Stimulated activated naive CD8-positive, alpha-beta T cell treated with anti-CD3 and anti-CD28 coated beads, Interleukin-15, Interleukin-2, amounts not matched to agents 100 U/mL and 50 U/mL, for 24 hours (primary cell): ENCODE results near the gene CFAP74.
A peak's percentile ranks its signal among the peaks of the same experiment; 100 is the strongest.

Source experiments
- ATAC-seq: fragments of 150-1000 bp; cut with Tn5 transposase; one replicate; pipeline ENCODE4 v1.10.0; 2021
- DNase-seq: peaks from one replicate; pipeline ENCODE4 v3.0.0; 2021

CFAP74 gene

GRCh38 chr1:1967879-1968278 is 35.7 kb downstream of the CFAP74 start:
- ATAC-seq: no peak
- DNase-seq: no peak

GRCh38 chr1:1967151-1967550 is 36.4 kb downstream of the CFAP74 start:
- no peak for ATAC-seq
- DNase-seq: no peak

DNA sequence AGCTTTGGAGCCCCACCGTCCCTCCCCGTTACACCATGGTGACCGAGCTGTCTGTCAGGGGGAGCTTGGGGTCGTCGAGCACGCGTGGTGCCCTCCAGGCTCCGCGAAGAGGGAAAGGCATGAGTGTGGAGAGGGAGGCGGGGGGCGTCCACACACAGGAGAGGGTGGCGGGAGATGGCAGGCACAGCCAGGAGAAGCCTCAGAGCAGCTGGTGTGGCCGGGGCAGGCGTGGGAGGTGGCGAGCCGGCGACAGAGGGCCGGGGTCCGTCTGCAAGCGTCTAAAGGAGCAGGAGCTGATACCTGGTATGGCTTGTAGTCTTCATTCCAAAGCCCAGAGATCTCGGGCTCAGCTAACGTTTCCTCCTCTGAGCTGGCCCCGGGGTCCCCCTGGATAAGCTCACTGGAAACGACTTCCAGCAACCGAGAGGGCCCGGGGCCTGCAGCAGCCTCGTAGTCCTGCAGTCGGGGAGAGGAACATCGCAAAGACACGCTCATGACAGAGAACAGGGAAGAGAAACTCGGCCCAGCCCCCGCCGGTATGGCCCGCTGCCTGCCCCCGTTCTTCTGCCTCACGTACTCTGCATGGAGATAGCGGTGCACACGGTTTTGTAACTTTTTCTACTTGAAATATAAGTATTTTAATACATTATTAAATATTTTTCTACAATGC is 37.4 kb downstream of the CFAP74 start:
- DNase-seq: no peak
- no peak for ATAC-seq

DNA sequence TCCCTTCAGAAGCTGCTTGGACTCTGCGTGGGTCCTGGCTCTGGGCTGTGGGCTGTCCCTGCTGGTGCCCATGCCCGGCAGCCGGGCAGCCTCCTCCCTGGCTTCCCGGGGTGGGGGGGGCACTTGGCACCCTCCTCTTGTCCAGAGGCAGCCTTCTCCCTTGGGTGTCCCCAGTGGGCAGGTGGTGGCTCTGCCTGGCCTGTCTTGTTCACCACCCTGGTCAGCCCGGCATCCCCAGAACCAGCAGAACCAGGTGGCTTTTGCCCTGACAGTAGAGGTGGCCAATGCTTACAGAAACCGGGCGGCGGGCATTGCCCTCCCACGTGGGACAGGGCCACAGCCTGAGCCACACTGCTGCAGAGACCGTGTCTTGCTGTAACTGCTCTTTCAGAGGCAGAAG is 38.0 kb downstream of the CFAP74 start:
- DNase-seq (no peak), ATAC-seq (no peak)

GRCh38 chr1:1964811-1965210 is 38.8 kb downstream of the CFAP74 start:
- DNase-seq (no peak), ATAC-seq (no peak)

GRCh38 chr1:1963570-1963969 is 40.0 kb downstream of the CFAP74 start:
- DNase-seq (no peak), ATAC-seq (no peak)

- DNase-seq: no peak
- no peak for ATAC-seq
These were observed 40.8 kb downstream of the CFAP74 start for GRCh38 chr1:1962752-1963151.

DNA sequence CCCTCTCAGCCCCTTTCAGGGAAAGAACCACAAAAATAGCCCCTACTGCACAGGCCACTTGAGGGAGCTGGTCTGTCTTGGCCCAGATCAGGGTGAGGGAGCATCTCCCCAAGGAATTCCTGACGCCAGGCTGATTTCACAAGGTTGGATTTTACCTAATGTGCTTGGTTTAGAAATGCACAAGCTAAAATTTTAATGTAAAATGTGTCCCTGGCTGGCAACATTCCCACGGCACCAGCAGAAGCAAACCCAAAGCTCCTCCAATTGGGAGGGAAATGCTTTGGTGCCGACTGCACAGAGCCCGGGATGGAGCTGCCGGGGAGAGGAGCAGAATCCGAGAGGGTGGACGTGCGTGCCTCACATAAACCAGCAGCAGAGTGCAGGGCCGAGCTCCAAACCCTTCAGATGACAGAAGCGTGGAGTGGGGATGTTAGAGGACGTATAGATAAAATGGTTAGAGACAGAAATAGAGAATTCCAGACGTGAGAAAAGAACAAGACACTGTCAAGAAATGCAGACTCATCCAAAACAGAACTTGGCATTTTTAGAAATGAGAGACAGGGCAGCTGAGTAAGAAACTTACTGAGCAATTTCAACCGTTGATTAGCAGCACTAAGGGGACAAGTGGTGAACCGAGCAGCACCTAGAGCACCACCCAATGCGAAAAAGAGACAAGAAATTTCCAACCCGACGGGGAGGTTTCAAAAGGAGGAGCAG is 42.9 kb downstream of the CFAP74 start:
- DNase-seq: no peak
- no peak for ATAC-seq

- peak; percentile 79 for ATAC-seq
- peak; percentile 88 for DNase-seq
These were observed 43.6 kb downstream of the CFAP74 start for GRCh38 chr1:1959840-1960479.

DNA sequence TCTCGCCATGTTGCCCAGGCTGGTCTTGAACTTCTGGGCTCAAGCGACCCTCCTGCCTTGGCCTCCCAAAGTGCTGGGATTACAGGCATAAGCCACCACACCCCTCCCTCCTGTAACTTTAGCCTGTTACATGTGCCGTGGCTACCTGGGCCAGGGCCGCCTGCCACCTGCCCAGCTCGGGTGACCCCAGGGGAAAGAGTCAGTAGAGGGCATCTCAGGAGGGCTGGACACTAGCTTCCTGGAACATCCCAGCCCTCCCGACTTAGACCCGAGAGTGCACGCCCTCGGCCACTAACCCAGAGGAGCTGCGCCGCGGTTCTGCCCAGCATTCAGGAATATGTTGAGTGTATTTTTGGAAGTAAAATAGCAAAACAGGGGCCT is 44.1 kb downstream of the CFAP74 start:
- no peak for ATAC-seq

DNA sequence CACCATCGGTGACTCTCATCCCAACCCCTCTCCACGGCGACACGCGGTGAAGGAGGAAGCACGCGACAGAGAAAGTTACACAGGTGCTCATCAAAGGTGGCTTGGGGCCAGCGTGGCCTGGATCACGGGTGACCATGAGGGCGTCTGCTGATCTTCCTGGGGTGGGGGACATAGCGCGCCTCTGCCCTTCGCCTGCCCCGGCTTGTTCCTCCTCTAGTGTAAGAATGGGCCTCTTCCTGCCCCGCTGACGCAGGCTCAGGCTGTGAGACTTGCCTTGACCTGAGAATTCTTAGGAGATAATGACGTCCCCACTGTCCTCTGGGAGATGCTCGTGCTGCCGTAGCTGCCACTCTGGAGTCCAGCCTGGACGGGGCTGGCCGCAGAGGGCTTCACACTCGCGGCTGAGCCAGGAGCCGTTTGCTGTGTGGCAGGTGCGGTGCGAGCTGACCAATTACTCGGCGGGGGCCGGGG is 45.5 kb downstream of the CFAP74 start:
- DNase-seq (no peak), ATAC-seq (no peak)

More for the DNA sequence above, 44.1 kb downstream of the CFAP74 start:
- DNase-seq: no peak

DNA sequence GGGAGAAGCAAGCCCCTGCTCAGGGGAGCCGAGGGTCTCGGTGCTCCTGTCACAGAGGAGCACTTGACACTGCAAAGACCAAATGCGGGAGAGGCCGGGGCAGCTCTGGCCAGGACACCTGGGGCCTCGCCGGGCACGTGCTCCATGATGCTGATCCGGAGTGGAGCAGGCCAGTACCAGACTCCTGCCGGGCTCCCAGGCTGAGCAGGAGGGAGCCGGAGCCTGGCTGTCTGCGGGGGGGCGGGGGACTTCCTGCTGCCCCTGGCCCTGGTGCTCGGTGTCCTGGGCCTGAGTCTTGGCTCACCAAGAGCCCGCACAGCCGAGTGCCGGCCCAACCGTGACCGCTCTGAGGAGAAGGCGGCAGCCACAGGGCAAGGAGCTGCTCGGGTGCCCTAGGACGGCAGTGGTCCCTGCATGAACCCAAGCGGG is 46.0 kb downstream of the CFAP74 start:
- DNase-seq: no peak
- no peak for ATAC-seq

- DNase-seq (no peak), ATAC-seq (no peak)
These were observed 46.7 kb downstream of the CFAP74 start for GRCh38 chr1:1956586-1957532.

GRCh38 chr1:1956101-1956500 is 47.5 kb downstream of the CFAP74 start:
- DNase-seq (no peak), ATAC-seq (no peak)

- DNase-seq (no peak), ATAC-seq (no peak)
These were observed 47.9 kb downstream of the CFAP74 start for GRCh38 chr1:1955621-1956094.

DNA sequence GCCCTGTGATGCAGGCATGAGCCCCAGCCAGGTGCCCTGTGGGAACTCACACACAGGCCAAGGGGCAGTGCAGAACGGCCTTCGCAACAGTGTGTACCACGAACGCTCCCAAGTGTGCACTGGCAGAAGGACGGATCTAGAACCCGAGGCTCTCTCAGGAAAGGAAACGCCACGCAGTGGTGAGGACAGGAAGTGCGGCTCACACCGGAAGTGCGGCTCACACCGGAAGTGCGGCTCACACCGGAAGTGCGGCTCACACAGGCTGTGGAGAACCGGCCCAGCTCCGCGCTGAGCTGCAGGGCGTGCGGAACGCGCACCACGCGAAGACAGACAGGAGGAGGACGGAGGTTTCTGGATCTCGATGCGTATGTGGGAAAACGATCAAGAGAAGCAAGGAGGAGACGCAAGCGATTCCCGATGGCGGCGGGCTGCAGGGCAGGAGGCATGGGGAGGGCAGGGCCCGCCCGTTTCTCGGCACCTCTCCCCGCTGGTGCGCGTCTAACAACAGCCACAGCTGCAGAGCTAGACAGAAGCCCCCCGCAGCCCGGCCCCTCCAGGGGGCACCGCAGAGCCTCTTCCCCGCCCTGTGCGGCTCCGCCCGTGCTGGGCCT is 48.6 kb downstream of the CFAP74 start:
- peak; percentile 52 for DNase-seq
- peak; percentile 14 for ATAC-seq

DNA sequence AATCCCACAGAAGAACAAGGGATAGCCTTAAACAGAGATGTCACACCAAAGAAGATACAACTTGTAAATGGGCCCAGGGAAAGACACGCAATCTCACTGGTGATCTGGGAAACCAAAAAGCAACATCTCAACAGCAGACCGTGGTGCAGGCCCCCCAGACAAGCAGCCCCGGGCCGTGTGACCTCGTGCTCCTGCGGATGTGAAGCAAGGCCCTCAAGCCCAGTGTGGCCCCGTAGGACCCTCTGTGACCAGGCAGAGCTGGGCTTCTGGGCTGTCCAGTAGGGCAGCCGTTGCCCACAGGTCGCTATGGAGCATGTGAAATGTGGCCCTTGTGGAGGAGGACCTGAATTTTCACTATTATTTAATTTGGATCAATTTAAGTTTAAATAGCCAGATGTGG is 49.6 kb downstream of the CFAP74 start:
- no peak for DNase-seq
- ATAC-seq: no peak

DNA sequence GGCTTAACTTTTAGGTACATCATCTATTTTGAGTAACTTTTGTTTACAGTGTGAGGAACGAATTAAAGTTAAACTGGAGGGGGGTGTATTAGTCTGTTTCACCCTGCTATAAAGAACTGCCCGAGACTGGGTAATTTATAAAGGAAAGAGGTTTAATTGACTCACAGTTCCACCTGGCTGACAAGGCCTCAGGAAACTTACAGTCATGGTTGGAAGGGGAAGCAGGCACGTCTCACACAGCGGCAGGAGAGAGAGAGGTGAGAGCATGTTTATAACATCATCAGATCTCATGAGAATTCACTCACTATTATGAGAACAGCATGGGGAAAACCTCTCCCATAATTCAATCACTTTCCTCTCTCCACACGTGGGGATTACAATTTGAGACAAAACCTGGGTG is 52.6 kb downstream of the CFAP74 start:
- DNase-seq: no peak
- ATAC-seq: no peak

GRCh38 chr1:1948783-1949182 is 54.8 kb downstream of the CFAP74 start:
- DNase-seq: no peak
- no peak for ATAC-seq

DNA sequence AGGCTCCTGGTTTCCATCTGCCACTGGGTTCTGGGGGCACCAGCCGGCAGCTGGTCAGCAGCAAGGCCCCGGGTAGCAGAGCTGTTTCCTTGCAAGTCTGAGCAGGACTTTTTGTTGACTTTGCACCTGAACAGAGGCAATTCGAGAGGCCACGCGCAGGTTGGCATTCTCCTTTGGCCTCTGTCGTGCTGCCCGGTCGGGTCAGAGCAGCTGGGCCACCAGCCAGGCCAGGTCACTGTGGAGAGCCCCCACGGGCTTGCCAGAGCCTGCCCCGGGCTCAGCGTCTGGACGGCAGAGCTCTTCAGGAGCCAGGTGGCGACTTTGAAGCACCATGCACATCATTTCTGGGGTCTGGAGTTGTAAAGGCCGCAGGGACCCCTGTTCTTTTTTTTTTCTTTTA is 56.1 kb downstream of the CFAP74 start:
- no peak for DNase-seq

GRCh38 chr1:1946540-1946939 is 57.0 kb downstream of the CFAP74 start:
- no peak for DNase-seq
- ATAC-seq: no peak

More for the DNA sequence above, 56.1 kb downstream of the CFAP74 start:
- no peak for ATAC-seq
